Measurements from ENCODE around the gene CYP27C1. TPM values are rescaled to one million over a fixed set of nuclear protein-coding genes. Genes with fewer than 3 reads are reported as not detected.
A peak's percentile ranks its signal among the peaks of the same experiment; 100 is the strongest.

Gene CYP27C1
- total and polyA plus RNA-seq, 10 of the 15 experiments (the other 5 are each of a cell fraction or from before 2014, with no cell fraction given): not detected

DNA sequence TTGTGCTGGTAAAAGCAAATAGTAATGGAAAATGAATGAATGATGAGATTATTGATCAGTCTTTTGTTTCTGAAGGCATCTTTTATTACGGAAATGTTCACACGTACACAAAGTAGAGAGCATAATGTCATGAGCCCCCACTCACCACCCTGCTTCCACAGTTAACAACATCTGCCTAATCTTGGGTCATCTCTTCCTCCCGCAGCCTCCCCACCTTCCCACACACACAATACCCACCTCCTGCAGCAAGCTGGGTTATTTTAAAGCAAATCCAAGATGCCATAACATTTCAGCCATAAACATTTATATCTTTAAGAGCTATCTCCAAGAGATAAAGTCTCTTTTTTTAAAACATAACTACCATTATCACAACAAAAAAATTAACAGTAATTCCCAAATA is 36.3 kb downstream of the CYP27C1 start (continued):
- TF ChIP-seq NFYA (IDR thresholded peaks at IDR 0.05; ENCODE audit: borderline replicate concordance, low read depth, low read length): no peak
- no peak for TF ChIP-seq SMAD5 (IDR thresholded peaks at IDR 0.05; ENCODE audit: low read depth)

- ChIA-PET CTCF (interaction anchor here (0.6 to 2.3 kb wide), 3 partner anchors 14 to 317 kb away, joined by 3 to 8 read pairs (median 3); no protein-coding TSS in a partner anchor), SMC1A (ENCODE audit: uncharacterized antibody, unreplicated experiment) (interaction anchor here (0.6 to 1.6 kb wide), 2 partner anchors 73 to 112 kb away, joined by 3 read pairs; no protein-coding TSS in a partner anchor)
Measured at GRCh38 chr2:127182626-127183458, 37.3 kb downstream of the CYP27C1 start.

More at GRCh38 chr2:127182626-127183458, 37.3 kb downstream of the CYP27C1 start:
- ATAC-seq (no peak; the same call in 2 of the 3 replicates), FAIRE-seq (no peak), DNase-seq (ENCODE audit: low read depth, low spot score) (no peak)
- intact Hi-C loops (cut with micrococcal nuclease; ENCODE audit: unreplicated experiment) (no loop called here), in situ Hi-C loops (cut with MboI) (no loop called here)
- H3K27ac ChIP-seq (ENCODE audit: control insufficient read depth, insufficient read depth): no peak overlapping the region
- BruUV-seq (replicated peaks): no TSS peak
- no peaks in the 10 kb centered on the region for H3K4me1 ChIP-seq (ENCODE audit: control insufficient read depth, insufficient read depth, low read length)
- H3K79me2 ChIP-seq (ENCODE audit: control insufficient read depth, insufficient read depth, low read length): no peaks in the 10 kb centered on the region
- no peaks in the 10 kb centered on the region for H3K36me3 ChIP-seq (ENCODE audit: control insufficient read depth in 2 of 2, insufficient read depth in 2 of 2, low read length in 1 of 2)
- TF ChIP-seq DPF2 (IDR thresholded peaks at IDR 0.05) (no peak), NFYA (IDR thresholded peaks at IDR 0.05; ENCODE audit: borderline replicate concordance, low read depth, low read length) (no peak), FOS (IDR thresholded peaks at IDR 0.05; ENCODE audit: borderline replicate concordance, extremely low read depth, insufficient read length) (no peak), CBX3 (IDR thresholded peaks at IDR 0.05; ENCODE audit: borderline replicate concordance, low read depth) (no peak), SPI1 (IDR thresholded peaks at IDR 0.05; ENCODE audit: borderline replicate concordance, insufficient read depth, low read depth, low read length) (peak; percentile 36; the same call in 1 of the 2 replicates)
- TF ChIP-seq, protein P1, sequence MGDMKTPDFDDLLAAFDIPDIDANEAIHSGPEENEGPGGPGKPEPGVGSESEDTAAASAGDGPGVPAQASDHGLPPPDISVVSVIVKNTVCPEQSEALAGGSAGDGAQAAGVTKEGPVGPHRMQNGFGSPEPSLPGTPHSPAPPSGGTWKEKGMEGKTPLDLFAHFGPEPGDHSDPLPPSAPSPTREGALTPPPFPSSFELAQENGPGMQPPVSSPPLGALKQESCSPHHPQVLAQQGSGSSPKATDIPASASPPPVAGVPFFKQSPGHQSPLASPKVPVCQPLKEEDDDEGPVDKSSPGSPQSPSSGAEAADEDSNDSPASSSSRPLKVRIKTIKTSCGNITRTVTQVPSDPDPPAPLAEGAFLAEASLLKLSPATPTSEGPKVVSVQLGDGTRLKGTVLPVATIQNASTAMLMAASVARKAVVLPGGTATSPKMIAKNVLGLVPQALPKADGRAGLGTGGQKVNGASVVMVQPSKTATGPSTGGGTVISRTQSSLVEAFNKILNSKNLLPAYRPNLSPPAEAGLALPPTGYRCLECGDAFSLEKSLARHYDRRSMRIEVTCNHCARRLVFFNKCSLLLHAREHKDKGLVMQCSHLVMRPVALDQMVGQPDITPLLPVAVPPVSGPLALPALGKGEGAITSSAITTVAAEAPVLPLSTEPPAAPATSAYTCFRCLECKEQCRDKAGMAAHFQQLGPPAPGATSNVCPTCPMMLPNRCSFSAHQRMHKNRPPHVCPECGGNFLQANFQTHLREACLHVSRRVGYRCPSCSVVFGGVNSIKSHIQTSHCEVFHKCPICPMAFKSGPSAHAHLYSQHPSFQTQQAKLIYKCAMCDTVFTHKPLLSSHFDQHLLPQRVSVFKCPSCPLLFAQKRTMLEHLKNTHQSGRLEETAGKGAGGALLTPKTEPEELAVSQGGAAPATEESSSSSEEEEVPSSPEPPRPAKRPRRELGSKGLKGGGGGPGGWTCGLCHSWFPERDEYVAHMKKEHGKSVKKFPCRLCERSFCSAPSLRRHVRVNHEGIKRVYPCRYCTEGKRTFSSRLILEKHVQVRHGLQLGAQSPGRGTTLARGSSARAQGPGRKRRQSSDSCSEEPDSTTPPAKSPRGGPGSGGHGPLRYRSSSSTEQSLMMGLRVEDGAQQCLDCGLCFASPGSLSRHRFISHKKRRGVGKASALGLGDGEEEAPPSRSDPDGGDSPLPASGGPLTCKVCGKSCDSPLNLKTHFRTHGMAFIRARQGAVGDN (IDR thresholded peaks at IDR 0.05): no peak
- H4K20me1 ChIP-seq (ENCODE audit: control insufficient read depth, insufficient read depth): no peaks in the 10 kb centered on the region
- ChIA-PET RAD21 (ENCODE audit: unreplicated experiment) (no interaction called here), POLR2A (interaction anchor here (0.6 to 0.7 kb wide), 3 partner anchors 12 to 626 kb away, joined by 5 to 7 read pairs (median 6); no protein-coding TSS in a partner anchor)
- no peak overlapping the region for H3K9ac ChIP-seq (ENCODE audit: control insufficient read depth, insufficient read depth, low read length)
- 63% methylated on average over 10 of the region's 10 CpGs for WGBS (ENCODE audit: insufficient coverage, insufficient replicate concordance, low lambda C conversion rate, missing lambda C conversion rate)
- H3K9me3 ChIP-seq (replicated peaks; ENCODE audit: control insufficient read depth, insufficient read depth, low read length): no peaks in the 10 kb centered on the region; the same call in 2 of the 3 replicates
- H3K27me3 ChIP-seq (replicated peaks in 1 of 2; ENCODE audit: control insufficient read depth in 2 of 2, insufficient read depth in 2 of 2, low read length in 1 of 2): peaks cover 0 to 4% of the 10 kb centered on the region in 2 experiments; a peak in 3 of 4 replicates
- no peak overlapping the region for H2AFZ ChIP-seq (ENCODE audit: control insufficient read depth, low read depth, low read length)
- H3K4me2 ChIP-seq (ENCODE audit: control insufficient read depth, insufficient read depth): no peak overlapping the region
- no peak overlapping the region for H3K4me3 ChIP-seq
